Gastroesophageal sphincter (tissue), 2 donors: ENCODE measurements around the gene TBC1D4.

Experiments used
- POLR2A ChIP-seq, 2 donors: fragments of 450-650 bp; IDR thresholded peaks; one replicate each; pipeline ENCODE4 v1.6.1; 2017; ENCODE audit warnings: antibody characterized with exemption in 2 of 2, mild to moderate bottlenecking in 2 of 2, moderate library complexity in 1 of 2
- POLR2AphosphoS5 ChIP-seq: sonication (generic); formaldehyde crosslinking; IDR thresholded peaks from one replicate; pipeline ENCODE4 v1.6.1; 2017; ENCODE audit warnings: antibody characterized with exemption

DNA sequence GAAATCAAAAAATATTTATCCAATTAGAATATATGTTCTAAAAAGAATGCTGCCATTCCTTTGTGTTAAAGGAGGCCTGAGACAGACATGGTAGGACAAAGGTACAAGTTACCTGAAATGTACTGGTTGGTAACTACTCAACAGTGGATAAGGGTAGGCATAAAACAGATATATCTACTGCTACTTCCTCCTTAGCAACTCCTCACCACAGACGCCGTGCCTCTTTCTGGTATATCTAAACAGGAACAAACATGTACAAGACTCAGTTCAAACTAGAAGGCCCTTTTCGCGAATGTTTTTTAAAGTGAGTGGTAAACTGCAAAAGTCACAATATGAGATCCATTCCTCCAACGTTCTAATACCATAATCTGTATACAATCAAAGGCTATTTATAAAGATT lies 86.9 kb downstream of the TBC1D4 start:
- no peak for TF ChIP-seq POLR2A (IDR thresholded peaks at IDR 0.05)
- no peak for TF ChIP-seq POLR2AphosphoS5
